ENCODE data around the gene CEACAM6. TPM values are rescaled to one million over a fixed set of nuclear protein-coding genes. Genes with fewer than 3 reads are reported as not detected.

Gene CEACAM6
- total and polyA plus RNA-seq, 10 donors, result 0.27 to 14.8 (median 1.0) TPM

DNA sequence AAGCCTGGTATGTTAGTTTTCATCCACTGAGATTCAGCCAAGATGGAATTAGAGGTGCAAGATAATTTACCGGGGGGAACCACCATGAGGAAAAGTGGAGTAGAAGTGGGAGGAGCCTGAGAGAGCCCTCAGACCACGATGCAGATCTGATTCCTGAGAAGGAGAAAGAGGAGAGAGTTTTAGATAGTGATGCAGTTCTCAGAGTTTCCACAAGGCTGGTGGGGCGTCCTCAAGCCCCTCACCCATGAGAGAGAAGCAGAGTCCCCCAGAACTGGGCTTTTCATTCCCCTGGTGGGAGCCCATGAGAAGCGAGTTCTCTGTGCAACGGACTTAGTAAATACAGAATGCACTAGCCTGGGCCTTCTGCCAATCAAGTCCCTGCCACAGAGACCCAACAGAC lies 28.8 kb upstream of the CEACAM6 start:
- Histone ChIP-seq H3K4me3 (no peak overlapping the region), H3K27ac (no peak overlapping the region), H3K9me3 (no peaks in the 10 kb centered on the region), H3K27me3 (replicated peaks in 1 of 7) (peaks cover 0 to 58% (median 11%) of the 10 kb centered on the region in 7 donors), H3K4me1 (no peaks in the 10 kb centered on the region), H3K36me3 (no peaks in the 10 kb centered on the region)
- TF ChIP-seq POLR2A (IDR thresholded peaks at IDR 0.05) (no peak), POLR2AphosphoS5 (IDR thresholded peaks at IDR 0.05) (no peak), CTCF (IDR thresholded peaks at IDR 0.05 in 8 of 11, conservative IDR thresholded peaks at IDR 0.05 in 3 of 11) (no peak)
- DNase-seq, result no peak
- 41 to 53% (median 45%) methylated on average over 5 of the region's 5 CpGs for WGBS, 5 donors
- intact Hi-C loops (cut with DNase I; ENCODE audit: low total_unique reads), result no loop called here

GRCh38 chr19:41734156-41734555 lies 21.2 kb upstream of the CEACAM6 start:
- Histone ChIP-seq H3K9me3 (no peaks in the 10 kb centered on the region), H3K27me3 (replicated peaks in 1 of 7) (peaks cover 0 to 45% (median 0%) of the 10 kb centered on the region in 7 donors), H3K27ac (no peak overlapping the region), H3K36me3 (no peaks in the 10 kb centered on the region), H3K4me1 (no peaks in the 10 kb centered on the region), H3K4me3 (no peak overlapping the region)
- 80 to 89% (median 82%) methylated on average over 4 of the region's 4 CpGs for WGBS, 5 donors
- DNase-seq, result no peak
- TF ChIP-seq CTCF (IDR thresholded peaks at IDR 0.05 in 8 of 11, conservative IDR thresholded peaks at IDR 0.05 in 3 of 11) (no peak), POLR2AphosphoS5 (IDR thresholded peaks at IDR 0.05) (no peak), POLR2A (IDR thresholded peaks at IDR 0.05) (no peak)
- intact Hi-C loops (cut with DNase I; ENCODE audit: low total_unique reads), result no loop called here

DNA sequence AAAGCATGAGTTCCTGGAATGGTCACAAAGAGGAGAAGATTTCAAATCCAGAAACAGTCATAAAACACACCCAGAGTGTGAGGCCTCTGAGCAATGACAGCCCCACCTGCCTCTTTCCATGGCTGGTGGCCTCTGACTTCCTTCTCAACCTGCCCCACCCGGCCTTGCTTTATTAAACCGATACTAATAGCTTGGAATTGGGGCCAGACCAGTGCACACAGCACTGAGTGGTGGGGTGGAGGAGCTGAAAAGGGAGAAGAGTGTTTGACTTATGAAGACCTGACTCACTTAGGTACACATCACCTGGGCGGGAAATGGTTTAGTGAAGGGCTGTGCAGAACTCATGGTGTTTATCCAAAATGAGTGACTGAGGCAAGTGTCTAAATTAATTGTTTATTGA lies 20.7 kb upstream of the CEACAM6 start:
- H3K36me3 ChIP-seq, result no peaks in the 10 kb centered on the region
- WGBS, 5 donors, result 72 to 81% (median 78%) methylated on average over 3 of the region's 3 CpGs
- peaks cover 0 to 45% (median 0%) of the 10 kb centered on the region in 7 donors for H3K27me3 ChIP-seq (replicated peaks in 1 of 7)
- H3K4me1 ChIP-seq, result no peaks in the 10 kb centered on the region
- intact Hi-C loops (cut with DNase I; ENCODE audit: low total_unique reads), result no loop called here
- H3K27ac ChIP-seq, result no peak overlapping the region
- no peak for TF ChIP-seq POLR2AphosphoS5 (IDR thresholded peaks at IDR 0.05)
- DNase-seq, result no peak
- no peaks in the 10 kb centered on the region for H3K9me3 ChIP-seq
- H3K4me3 ChIP-seq, result no peak overlapping the region

GRCh38 chr19:41735071-41735600 lies 20.2 kb upstream of the CEACAM6 start:
- no peaks in the 10 kb centered on the region for H3K36me3 ChIP-seq
- peaks cover 0 to 41% (median 0%) of the 10 kb centered on the region in 7 donors for H3K27me3 ChIP-seq (replicated peaks in 1 of 7)
- H3K27ac ChIP-seq, result no peak overlapping the region
- intact Hi-C loops (cut with DNase I; ENCODE audit: low total_unique reads), result no loop called here
- no peak overlapping the region for H3K4me3 ChIP-seq
- no peak for DNase-seq
- TF ChIP-seq CTCF (IDR thresholded peaks at IDR 0.05 in 8 of 11, conservative IDR thresholded peaks at IDR 0.05 in 3 of 11) (no peak), POLR2A (IDR thresholded peaks at IDR 0.05) (no peak), POLR2AphosphoS5 (IDR thresholded peaks at IDR 0.05) (no peak)
- no peaks in the 10 kb centered on the region for H3K9me3 ChIP-seq
- 76 to 89% (median 82%) methylated on average over 5 of the region's 5 CpGs for WGBS, 5 donors
- no peaks in the 10 kb centered on the region for H3K4me1 ChIP-seq

DNA sequence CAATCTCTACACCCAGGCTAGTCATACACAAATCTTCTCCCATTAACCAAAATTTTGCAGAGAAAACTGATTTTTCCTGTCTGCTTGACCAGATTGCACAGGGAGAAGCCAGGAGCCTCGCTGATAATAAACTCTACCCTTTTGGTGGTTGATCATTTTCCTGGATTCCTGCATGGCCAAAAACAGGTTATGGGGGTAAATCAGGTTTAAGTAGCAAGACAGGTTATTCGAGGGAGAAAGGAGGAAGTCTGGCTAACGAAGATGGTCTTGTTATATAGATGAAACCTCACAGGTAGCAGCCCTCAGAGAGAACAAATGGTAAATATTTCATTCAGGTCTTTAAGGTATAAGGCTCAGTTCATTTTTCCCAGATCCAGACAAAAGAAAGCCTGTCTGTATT lies 16.0 kb upstream of the CEACAM6 start:
- TF ChIP-seq POLR2A (IDR thresholded peaks at IDR 0.05) (no peak), POLR2AphosphoS5 (IDR thresholded peaks at IDR 0.05) (no peak), CTCF (IDR thresholded peaks at IDR 0.05 in 8 of 11, conservative IDR thresholded peaks at IDR 0.05 in 3 of 11) (no peak)
- Histone ChIP-seq H3K4me1 (peaks cover 0 to 16% (median 0%) of the 10 kb centered on the region in 6 donors), H3K9me3 (no peaks in the 10 kb centered on the region), H3K36me3 (no peaks in the 10 kb centered on the region), H3K27me3 (replicated peaks in 1 of 7) (peaks cover 0 to 21% (median 0%) of the 10 kb centered on the region in 7 donors), H3K4me3 (no peak overlapping the region), H3K27ac (no peak overlapping the region)
- intact Hi-C loops (cut with DNase I; ENCODE audit: low total_unique reads), result no loop called here
- DNase-seq, result no peak
- 54 to 72% (median 60%) methylated on average over 3 of the region's 3 CpGs for WGBS, 5 donors

Measured in spleen (tissue), 11 donors.